WTC11 (cell line): ENCODE data around the gene FAM174B. TPM values are rescaled to one million over a fixed set of nuclear protein-coding genes. Genes with fewer than 3 reads are reported as not detected.

Source experiments
- ATAC-seq: fragments of 200-7000 bp; cut with Tn5 transposase; 2 replicates; pipeline ENCODE4 v1.10.0; 2021; ENCODE audit warnings: mild to moderate bottlenecking, moderate library complexity
- CTCF ChIA-PET: fragments of 300-600 bp; sonication (Branson Sonifier 250); formaldehyde crosslinking; loops from one replicate; lab custom pipeline; 2021; ENCODE audit warnings: antibody characterized with exemption; lab: Charles Lee
- POLR2A ChIA-PET: fragments of 350-600 bp; sonication (Branson Sonifier 250); formaldehyde crosslinking; loops from one replicate; lab custom pipeline; 2021; ENCODE audit warnings: antibody characterized with exemption; lab: Charles Lee
- DNase-seq: peaks from one replicate; pipeline ENCODE4 v3.0.0; 2021; ENCODE audit warnings: low spot score
- H3K27ac Mint-ChIP-seq: 2 replicates; pipeline ENCODE4 v1.8.0; 2021; ENCODE audit warnings: mixed read lengths
- H3K27me3 Mint-ChIP-seq: 2 replicates; pipeline ENCODE4 v1.8.0; 2021; ENCODE audit warnings: low read depth, mild to moderate bottlenecking, moderate library complexity, mixed read lengths
- H3K36me3 Mint-ChIP-seq: 2 replicates; pipeline ENCODE4 v1.8.0; 2021; ENCODE audit warnings: mixed read lengths
- H3K4me1 Mint-ChIP-seq: 2 replicates; pipeline ENCODE4 v1.8.0; 2022; ENCODE audit warnings: mixed read lengths
- H3K4me3 Mint-ChIP-seq: 2 replicates; pipeline ENCODE4 v1.8.0; 2021; ENCODE audit warnings: mild to moderate bottlenecking, moderate library complexity, mixed read lengths
- H3K9me3 Mint-ChIP-seq: 2 replicates; pipeline ENCODE4 v1.8.0; 2021; ENCODE audit warnings: mixed read lengths
- ATF2 ChIP-seq: sonication (generic); formaldehyde crosslinking; IDR thresholded peaks from 2 replicates; pipeline ENCODE4 v1.8.1; 2022; ENCODE audit warnings: low read depth, missing genetic modification reagents, borderline replicate concordance
- ATF3 ChIP-seq: sonication (generic); formaldehyde crosslinking; conservative IDR thresholded peaks from 2 replicates; pipeline ENCODE4 v1.8.1; 2022; ENCODE audit warnings: mild to moderate bottlenecking, missing genetic modification reagents
- CTCF ChIP-seq: fragments of 200-600 bp; IDR thresholded peaks from 2 replicates; pipeline ENCODE4 v1.8.0; 2022; ENCODE audit warnings: antibody characterized with exemption
- EMX1 ChIP-seq: fragments of 250-450 bp; sonication (Bioruptor Pico); IDR thresholded peaks from 2 replicates; pipeline ENCODE4 v1.8.0; 2021; ENCODE audit warnings: mild to moderate bottlenecking
- FOXJ3 ChIP-seq: sonication (generic); formaldehyde crosslinking; IDR thresholded peaks from 2 replicates; pipeline ENCODE4 v1.9.0; 2021; ENCODE audit warnings: missing genetic modification reagents, mild to moderate bottlenecking, borderline replicate concordance
- FOXP1 ChIP-seq: sonication (generic); formaldehyde crosslinking; IDR thresholded peaks from 2 replicates; pipeline ENCODE4 v1.8.0; 2022; ENCODE audit warnings: missing genetic modification reagents, mild to moderate bottlenecking, moderate library complexity, borderline replicate concordance
- GABPB1 ChIP-seq: sonication (generic); formaldehyde crosslinking; IDR thresholded peaks from 2 replicates; pipeline ENCODE4 v1.8.1; 2023; ENCODE audit warnings: mild to moderate bottlenecking, missing genetic modification reagents
- HMGA2 ChIP-seq: fragments of 250-450 bp; sonication (Bioruptor Pico); IDR thresholded peaks from 2 replicates; pipeline ENCODE4 v1.4.0; 2021; ENCODE audit warnings: mild to moderate bottlenecking, moderate library complexity
- NR2C2 ChIP-seq: sonication (generic); formaldehyde crosslinking; IDR thresholded peaks from 2 replicates; pipeline ENCODE4 v1.8.0; 2022; ENCODE audit warnings: mild to moderate bottlenecking, missing genetic modification reagents
- SP1 ChIP-seq: sonication (generic); formaldehyde crosslinking; conservative IDR thresholded peaks from 2 replicates; pipeline ENCODE4 v1.8.1; 2022; ENCODE audit warnings: missing genetic modification reagents
- ZNF219 ChIP-seq: sonication (generic); formaldehyde crosslinking; IDR thresholded peaks from 2 replicates; pipeline ENCODE4 v1.8.0; 2023; ENCODE audit warnings: missing genetic modification reagents, mild to moderate bottlenecking, borderline replicate concordance
- ZNF317 ChIP-seq: sonication (generic); formaldehyde crosslinking; IDR thresholded peaks from 2 replicates; pipeline ENCODE4 v1.8.1; 2023; ENCODE audit warnings: low read depth, mild to moderate bottlenecking, moderate library complexity, missing genetic modification reagents, borderline replicate concordance
- ZNF512 ChIP-seq: sonication (generic); formaldehyde crosslinking; IDR thresholded peaks from 2 replicates; pipeline ENCODE4 v1.8.1; 2022; ENCODE audit warnings: missing genetic modification reagents, borderline replicate concordance
- total RNA-seq: library from RNA; stranded (reverse); gene quantifications from 3 replicates; pipeline ENCODE4 v1.2.3, GENCODE V29; 2021
- TF ChIP-seq, protein P1 (sequence below): fragments of 250-450 bp; sonication (Bioruptor Pico); IDR thresholded peaks from 2 replicates; pipeline ENCODE4 v1.9.0; 2021; ENCODE audit warnings: mild to moderate bottlenecking, borderline replicate concordance
- TF ChIP-seq, protein P2 (sequence below): sonication (generic); formaldehyde crosslinking; IDR thresholded peaks from 2 replicates; pipeline ENCODE4 v1.8.1; 2023; ENCODE audit warnings: mild to moderate bottlenecking, missing genetic modification reagents
- TF ChIP-seq, protein P3 (sequence below): sonication (generic); formaldehyde crosslinking; IDR thresholded peaks from 2 replicates; pipeline ENCODE4 v1.8.0; 2022; ENCODE audit warnings: mild to moderate bottlenecking, missing genetic modification reagents

FAM174B gene
- total RNA-seq, 1 experiment from 2014 or later: 22.1 TPM

DNA sequence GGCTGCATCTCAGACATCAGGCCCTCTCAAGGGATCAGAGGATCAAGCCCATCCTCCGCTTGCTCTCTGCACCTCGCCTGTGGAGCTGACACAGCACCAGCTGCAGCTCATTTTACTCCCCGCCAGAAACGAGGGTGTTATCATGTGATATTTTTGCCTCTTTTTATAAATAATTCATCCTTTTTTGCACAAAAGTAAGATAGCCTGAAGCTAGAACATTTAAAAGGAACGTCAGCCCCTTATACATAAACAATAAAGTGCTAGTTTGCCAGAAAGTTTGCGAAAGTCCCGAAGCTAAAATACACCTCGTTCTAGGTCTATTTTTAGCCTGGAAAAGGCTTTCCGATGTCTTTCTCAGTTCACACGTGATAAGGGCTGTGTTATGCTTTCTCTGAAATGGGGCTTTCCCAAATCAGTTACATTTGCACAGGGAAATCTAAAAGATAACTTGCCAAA is 9.6 kb upstream of the FAM174B start (continued):
- TF ChIP-seq NR2C2 (CRISPR knock-in tag) (no peak), FOXP1 (no peak), CTCF (no peak), ZNF219 (CRISPR knock-in tag) (no peak), ZNF317 (no peak), GABPB1 (CRISPR knock-in tag) (no peak)
- TF ChIP-seq, protein P1, sequence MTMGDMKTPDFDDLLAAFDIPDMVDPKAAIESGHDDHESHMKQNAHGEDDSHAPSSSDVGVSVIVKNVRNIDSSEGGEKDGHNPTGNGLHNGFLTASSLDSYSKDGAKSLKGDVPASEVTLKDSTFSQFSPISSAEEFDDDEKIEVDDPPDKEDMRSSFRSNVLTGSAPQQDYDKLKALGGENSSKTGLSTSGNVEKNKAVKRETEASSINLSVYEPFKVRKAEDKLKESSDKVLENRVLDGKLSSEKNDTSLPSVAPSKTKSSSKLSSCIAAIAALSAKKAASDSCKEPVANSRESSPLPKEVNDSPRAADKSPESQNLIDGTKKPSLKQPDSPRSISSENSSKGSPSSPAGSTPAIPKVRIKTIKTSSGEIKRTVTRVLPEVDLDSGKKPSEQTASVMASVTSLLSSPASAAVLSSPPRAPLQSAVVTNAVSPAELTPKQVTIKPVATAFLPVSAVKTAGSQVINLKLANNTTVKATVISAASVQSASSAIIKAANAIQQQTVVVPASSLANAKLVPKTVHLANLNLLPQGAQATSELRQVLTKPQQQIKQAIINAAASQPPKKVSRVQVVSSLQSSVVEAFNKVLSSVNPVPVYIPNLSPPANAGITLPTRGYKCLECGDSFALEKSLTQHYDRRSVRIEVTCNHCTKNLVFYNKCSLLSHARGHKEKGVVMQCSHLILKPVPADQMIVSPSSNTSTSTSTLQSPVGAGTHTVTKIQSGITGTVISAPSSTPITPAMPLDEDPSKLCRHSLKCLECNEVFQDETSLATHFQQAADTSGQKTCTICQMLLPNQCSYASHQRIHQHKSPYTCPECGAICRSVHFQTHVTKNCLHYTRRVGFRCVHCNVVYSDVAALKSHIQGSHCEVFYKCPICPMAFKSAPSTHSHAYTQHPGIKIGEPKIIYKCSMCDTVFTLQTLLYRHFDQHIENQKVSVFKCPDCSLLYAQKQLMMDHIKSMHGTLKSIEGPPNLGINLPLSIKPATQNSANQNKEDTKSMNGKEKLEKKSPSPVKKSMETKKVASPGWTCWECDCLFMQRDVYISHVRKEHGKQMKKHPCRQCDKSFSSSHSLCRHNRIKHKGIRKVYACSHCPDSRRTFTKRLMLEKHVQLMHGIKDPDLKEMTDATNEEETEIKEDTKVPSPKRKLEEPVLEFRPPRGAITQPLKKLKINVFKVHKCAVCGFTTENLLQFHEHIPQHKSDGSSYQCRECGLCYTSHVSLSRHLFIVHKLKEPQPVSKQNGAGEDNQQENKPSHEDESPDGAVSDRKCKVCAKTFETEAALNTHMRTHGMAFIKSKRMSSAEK (CRISPR knock-in tag): no peak
- TF ChIP-seq, protein P2, sequence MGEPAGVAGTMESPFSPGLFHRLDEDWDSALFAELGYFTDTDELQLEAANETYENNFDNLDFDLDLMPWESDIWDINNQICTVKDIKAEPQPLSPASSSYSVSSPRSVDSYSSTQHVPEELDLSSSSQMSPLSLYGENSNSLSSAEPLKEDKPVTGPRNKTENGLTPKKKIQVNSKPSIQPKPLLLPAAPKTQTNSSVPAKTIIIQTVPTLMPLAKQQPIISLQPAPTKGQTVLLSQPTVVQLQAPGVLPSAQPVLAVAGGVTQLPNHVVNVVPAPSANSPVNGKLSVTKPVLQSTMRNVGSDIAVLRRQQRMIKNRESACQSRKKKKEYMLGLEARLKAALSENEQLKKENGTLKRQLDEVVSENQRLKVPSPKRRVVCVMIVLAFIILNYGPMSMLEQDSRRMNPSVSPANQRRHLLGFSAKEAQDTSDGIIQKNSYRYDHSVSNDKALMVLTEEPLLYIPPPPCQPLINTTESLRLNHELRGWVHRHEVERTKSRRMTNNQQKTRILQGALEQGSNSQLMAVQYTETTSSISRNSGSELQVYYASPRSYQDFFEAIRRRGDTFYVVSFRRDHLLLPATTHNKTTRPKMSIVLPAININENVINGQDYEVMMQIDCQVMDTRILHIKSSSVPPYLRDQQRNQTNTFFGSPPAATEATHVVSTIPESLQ: no peak

GRCh38 chr15:92664178-92664900 is 8.8 kb upstream of the FAM174B start:
- H3K27ac Mint-ChIP-seq: no peak overlapping the region
- no peak for ATAC-seq
- no peak for DNase-seq
- no peaks in the 10 kb centered on the region for H3K9me3 Mint-ChIP-seq
- peaks cover 38% of the 10 kb centered on the region for H3K27me3 Mint-ChIP-seq
- ChIA-PET POLR2A (no interaction called here), CTCF (interaction anchor here (1.1 to 1.2 kb wide), 4 partner anchors 11 to 143 kb away, joined by 4 to 6 read pairs (median 5); no protein-coding TSS in a partner anchor)
- peaks cover 55% of the 10 kb centered on the region for H3K4me1 Mint-ChIP-seq
- H3K36me3 Mint-ChIP-seq: no peaks in the 10 kb centered on the region
- no peak overlapping the region for H3K4me3 Mint-ChIP-seq
- TF ChIP-seq EMX1 (CRISPR knock-in tag) (no peak), ATF3 (CRISPR knock-in tag) (no peak), GABPB1 (CRISPR knock-in tag) (no peak), SP1 (CRISPR knock-in tag) (no peak), HMGA2 (CRISPR knock-in tag) (no peak), FOXJ3 (no peak), ATF2 (no peak), ZNF512 (no peak)
- TF ChIP-seq, protein P3, sequence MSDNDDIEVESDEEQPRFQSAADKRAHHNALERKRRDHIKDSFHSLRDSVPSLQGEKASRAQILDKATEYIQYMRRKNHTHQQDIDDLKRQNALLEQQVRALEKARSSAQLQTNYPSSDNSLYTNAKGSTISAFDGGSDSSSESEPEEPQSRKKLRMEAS (CRISPR knock-in tag): no peak
